ENCODE results near the gene DLK2. TPM values are rescaled to one million over a fixed set of nuclear protein-coding genes. Genes with fewer than 3 reads are reported as not detected.

DLK2 gene
- total and polyA plus RNA-seq, 2 donors (not counting 3 experiments of a cell fraction or from before 2014, with no cell fraction given) = 0.36 TPM; not detected in 1

- H2AFZ ChIP-seq (ENCODE audit: low read depth, low read length) = no peak overlapping the region
- no TSS peak for BruUV-seq (replicated peaks)
- H3K4me2 ChIP-seq (ENCODE audit: insufficient read depth, low read length) = no peak overlapping the region
- ChIA-PET POLR2A (no interaction called here), CTCF (interaction anchor here (1.0 kb wide), 2 partner anchors 24 to 52 kb away, joined by 3 read pairs; partner anchors contain the start of gene ZNF318)
- no peak overlapping the region for H3K4me3 ChIP-seq (replicated peaks in 1 of 3; ENCODE audit: insufficient read depth in 1 of 3, low read depth in 1 of 3, low read length in 3 of 3)
- peaks cover 10 to 12% of the 10 kb centered on the region in 2 experiments for H3K27me3 ChIP-seq (ENCODE audit: control insufficient read depth in 2 of 2, insufficient read depth in 2 of 2, low read length in 2 of 2)
- TF ChIP-seq POLR2AphosphoS5 (IDR thresholded peaks at IDR 0.05; ENCODE audit: insufficient read depth, low read depth, low read length) (no peak), EZH2 (IDR thresholded peaks at IDR 0.05; ENCODE audit: borderline replicate concordance, low read depth, low read length, severe bottlenecking) (no peak), GATA2 (IDR thresholded peaks at IDR 0.05; ENCODE audit: insufficient read depth, insufficient read length, low read depth, low read length) (no peak), MAX (IDR thresholded peaks at IDR 0.05; ENCODE audit: insufficient read depth, insufficient read length) (no peak), FOS (IDR thresholded peaks at IDR 0.05; ENCODE audit: borderline replicate concordance, insufficient read depth, low read length) (no peak), JUN (IDR thresholded peaks at IDR 0.05; ENCODE audit: borderline replicate concordance, insufficient read depth, insufficient read length, low read depth) (no peak), POLR2A (IDR thresholded peaks at IDR 0.05; ENCODE audit: low read depth, low read length) (no peak), MYC (IDR thresholded peaks at IDR 0.05; ENCODE audit: low read depth, low read length) (no peak)
- TF ChIP-seq, protein P1, sequence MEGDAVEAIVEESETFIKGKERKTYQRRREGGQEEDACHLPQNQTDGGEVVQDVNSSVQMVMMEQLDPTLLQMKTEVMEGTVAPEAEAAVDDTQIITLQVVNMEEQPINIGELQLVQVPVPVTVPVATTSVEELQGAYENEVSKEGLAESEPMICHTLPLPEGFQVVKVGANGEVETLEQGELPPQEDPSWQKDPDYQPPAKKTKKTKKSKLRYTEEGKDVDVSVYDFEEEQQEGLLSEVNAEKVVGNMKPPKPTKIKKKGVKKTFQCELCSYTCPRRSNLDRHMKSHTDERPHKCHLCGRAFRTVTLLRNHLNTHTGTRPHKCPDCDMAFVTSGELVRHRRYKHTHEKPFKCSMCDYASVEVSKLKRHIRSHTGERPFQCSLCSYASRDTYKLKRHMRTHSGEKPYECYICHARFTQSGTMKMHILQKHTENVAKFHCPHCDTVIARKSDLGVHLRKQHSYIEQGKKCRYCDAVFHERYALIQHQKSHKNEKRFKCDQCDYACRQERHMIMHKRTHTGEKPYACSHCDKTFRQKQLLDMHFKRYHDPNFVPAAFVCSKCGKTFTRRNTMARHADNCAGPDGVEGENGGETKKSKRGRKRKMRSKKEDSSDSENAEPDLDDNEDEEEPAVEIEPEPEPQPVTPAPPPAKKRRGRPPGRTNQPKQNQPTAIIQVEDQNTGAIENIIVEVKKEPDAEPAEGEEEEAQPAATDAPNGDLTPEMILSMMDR (IDR thresholded peaks at IDR 0.05; ENCODE audit: extremely low read depth in 1 of 2, insufficient read depth in 1 of 2, low read depth in 1 of 2, low read length in 2 of 2) = no peak
- H3K4me1 ChIP-seq (ENCODE audit: control insufficient read depth, extremely low read depth, insufficient read depth, low read length) = peaks cover under 1% of the 10 kb centered on the region
- dilution Hi-C loops (cut with MboI; ENCODE audit: extremely low pct_ligation_motif_present, low sequenced_read_pairs) = no loop called here
- H3K9ac ChIP-seq (replicated peaks; ENCODE audit: extremely low read depth, insufficient read depth, low read length) = no peak overlapping the region
- H3K9me3 ChIP-seq (replicated peaks; ENCODE audit: control insufficient read depth, insufficient read depth, low read length) = no peaks in the 10 kb centered on the region
- H3K79me2 ChIP-seq (ENCODE audit: control insufficient read depth, insufficient read depth, low read length) = no peaks in the 10 kb centered on the region
- DNase-seq (ENCODE audit: low read depth, low spot score) (no peak), FAIRE-seq (no peak)
- intact Hi-C loops (cut with micrococcal nuclease) = no loop called here
- H4K20me1 ChIP-seq (replicated peaks; ENCODE audit: control insufficient read depth, extremely low read depth, insufficient read depth, low read length) = no peaks in the 10 kb centered on the region
- H3K9me1 ChIP-seq (replicated peaks; ENCODE audit: control insufficient read depth, extremely low read depth, insufficient read depth, low read length) = no peaks in the 10 kb centered on the region
- no peak overlapping the region for H3K27ac ChIP-seq (ENCODE audit: insufficient read depth, low read depth, low read length)
- H3K36me3 ChIP-seq (ENCODE audit: control insufficient read depth in 2 of 2, extremely low read depth in 1 of 2, insufficient read depth in 2 of 2, low read length in 2 of 2) = no peaks in the 10 kb centered on the region
Measured at GRCh38 chr6:43421831-43422230, 33.5 kb downstream of the DLK2 start.
